Measurements from ENCODE around the gene GOLGA6L26.
"Not testable (repeated sequence)": the region's sequence is repeated elsewhere in the genome, so short reads cannot be mapped to it uniquely, and the experiment has no call there.

DNA sequence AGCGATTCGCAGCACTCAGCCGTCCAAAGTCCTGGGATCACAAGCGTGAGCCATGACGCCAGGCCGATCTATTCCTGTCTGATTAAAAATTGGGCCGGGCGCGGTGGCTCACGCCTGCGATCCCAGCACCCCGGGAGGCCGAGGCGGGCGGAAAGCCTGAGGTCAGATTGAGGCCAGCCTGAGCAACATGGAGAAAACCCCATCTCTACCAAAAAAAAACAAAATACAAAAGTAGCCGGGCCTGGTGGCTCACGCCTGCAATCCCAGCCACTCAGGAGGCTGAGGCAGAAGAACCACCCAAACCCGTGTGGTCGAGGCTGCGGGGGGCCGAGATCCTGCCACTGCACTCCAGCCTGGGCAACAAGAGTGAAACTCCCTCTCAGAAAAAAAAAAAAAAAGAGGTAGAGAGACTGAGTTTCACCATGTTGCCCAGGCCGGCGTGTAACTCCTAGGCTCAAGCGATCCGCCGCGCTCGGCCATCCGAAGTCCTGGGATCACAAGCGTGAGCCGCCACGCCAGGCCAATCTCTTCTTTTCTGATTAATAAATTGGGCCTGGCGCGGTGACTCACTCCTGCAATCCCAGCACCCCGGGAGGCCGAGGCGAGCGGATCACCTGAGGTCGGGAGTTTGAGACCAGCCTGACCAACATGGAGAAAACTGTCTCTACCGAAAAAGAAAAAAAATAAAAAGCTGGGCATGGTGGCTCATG lies 39.0 kb upstream of the GOLGA6L26 start:
- not testable (repeated sequence) for TF ChIP-seq CTCF, POLR2AphosphoS5 (IDR thresholded peaks at IDR 0.05)
